LNCAP (cell line): Measurements from ENCODE around the gene MED27.

Source experiments
- CTCF ChIP-seq: fragments of 450-650 bp; IDR thresholded peaks from 2 replicates; pipeline ENCODE4 v1.5.1; 2017; ENCODE audit warnings: mild to moderate bottlenecking

Gene MED27

GRCh38 chr9:131849391-131849790 is 230.3 kb downstream of the MED27 start:
- TF ChIP-seq CTCF: no peak

GRCh38 chr9:131848570-131849160 is 231.0 kb downstream of the MED27 start:
- no peak for TF ChIP-seq CTCF

- TF ChIP-seq CTCF: no peak
Observed at GRCh38 chr9:131847665-131848354, 231.9 kb downstream of the MED27 start.

GRCh38 chr9:131845305-131846298 is 234.1 kb downstream of the MED27 start:
- TF ChIP-seq CTCF: no peak

- no peak for TF ChIP-seq CTCF
Observed at GRCh38 chr9:131844745-131845118, 234.9 kb downstream of the MED27 start.

- TF ChIP-seq CTCF: no peak
Observed at GRCh38 chr9:131843989-131844744, 235.5 kb downstream of the MED27 start.

- no peak for TF ChIP-seq CTCF
Observed at GRCh38 chr9:131841765-131842318, 237.8 kb downstream of the MED27 start.
